LNCAP (cell line): Measurements from ENCODE around the gene GNAI3.

Source experiments
- CTCF ChIP-seq: fragments of 450-650 bp; IDR thresholded peaks from 2 replicates; pipeline ENCODE4 v1.5.1; 2017; ENCODE audit warnings: mild to moderate bottlenecking

Gene GNAI3

GRCh38 chr1:109598156-109598555, 49.7 kb downstream of the GNAI3 start:
- no peak for TF ChIP-seq CTCF

- TF ChIP-seq CTCF, result no peak
Measured at GRCh38 chr1:109598655-109599054, 50.2 kb downstream of the GNAI3 start.

- no peak for TF ChIP-seq CTCF
Measured at GRCh38 chr1:109603229-109603628, 54.8 kb downstream of the GNAI3 start.

- no peak for TF ChIP-seq CTCF
Measured at GRCh38 chr1:109605381-109605780, 57.0 kb downstream of the GNAI3 start.

- TF ChIP-seq CTCF, result no peak
Measured at GRCh38 chr1:109609881-109610280, 61.5 kb downstream of the GNAI3 start.

DNA sequence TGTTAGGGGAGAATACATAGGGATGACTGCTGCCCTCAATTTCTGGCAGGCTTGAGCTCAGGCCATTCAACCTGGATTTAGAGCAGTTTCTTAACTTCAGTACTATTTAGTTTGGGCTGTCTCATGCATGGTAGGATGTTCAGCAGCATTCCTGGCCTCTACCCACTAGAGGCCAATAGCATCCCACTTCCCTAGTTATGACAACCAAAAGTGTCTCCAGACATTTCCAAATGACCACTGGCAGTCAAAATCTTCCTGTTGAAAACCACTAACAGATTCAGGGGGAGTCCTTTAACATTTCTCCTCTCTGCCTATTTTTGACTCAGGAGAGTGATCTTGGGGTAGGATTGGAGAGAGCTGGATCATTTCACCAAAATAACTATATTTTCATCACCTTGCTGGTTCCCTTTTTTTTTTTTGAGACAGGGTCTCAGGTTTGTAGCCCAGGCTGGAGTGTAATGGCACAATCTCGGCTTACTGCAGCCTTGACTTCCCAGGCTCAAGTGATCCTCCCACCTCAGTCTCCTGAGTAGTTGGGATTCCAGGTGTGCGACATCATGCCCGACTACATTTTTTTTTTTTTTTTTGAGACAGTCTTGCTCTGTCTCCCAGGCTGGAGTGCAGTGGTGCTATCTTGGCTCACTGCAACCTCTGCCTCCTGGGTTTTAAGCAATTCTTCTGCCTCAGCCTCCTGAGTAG, 62.3 kb downstream of the GNAI3 start:
- no peak for TF ChIP-seq CTCF

DNA sequence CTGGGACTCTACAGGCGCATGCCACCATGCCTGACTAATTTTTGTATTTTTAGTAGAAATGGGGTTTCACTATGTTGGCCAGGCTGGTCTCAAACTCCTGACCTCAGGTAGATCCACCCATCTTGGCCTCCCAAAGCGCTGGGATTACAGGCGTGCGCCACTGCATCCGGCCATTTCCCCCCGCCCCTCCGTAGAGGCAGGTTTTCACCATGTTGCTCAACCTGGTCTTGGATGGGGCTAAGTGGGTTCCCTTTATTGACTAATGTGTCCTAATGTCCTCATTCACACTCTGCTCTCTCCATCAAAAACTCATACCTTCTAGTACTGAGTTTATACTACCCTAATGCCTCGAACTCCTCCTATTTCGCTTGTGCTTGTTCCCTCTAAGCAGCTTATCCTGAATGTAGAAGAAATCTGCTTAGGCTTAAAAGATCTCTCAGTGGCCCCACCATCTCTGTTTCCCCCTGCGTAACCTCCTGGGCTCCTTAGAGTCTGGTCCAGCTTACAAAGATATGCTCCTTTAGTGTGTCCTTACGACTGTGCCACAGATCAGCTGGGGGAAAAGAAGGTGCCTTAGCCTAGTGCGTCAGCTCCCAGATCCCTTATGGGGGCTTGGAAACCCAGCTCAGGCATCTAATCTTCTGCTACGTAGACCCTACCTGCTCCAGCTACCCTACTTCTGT, 63.0 kb downstream of the GNAI3 start:
- TF ChIP-seq CTCF, result no peak
